HG03139 (cell line): ENCODE measurements around the gene POU2F1.
"Not testable (repeated sequence)": the region's sequence is repeated elsewhere in the genome, so short reads cannot be mapped to it uniquely, and the experiment has no call there.

Source experiments
- ATAC-seq: cut with Tn5 transposase; IDR thresholded peaks from one replicate; pipeline ENCODE4 v1.9.1; 2021; ENCODE audit not compliant: unreplicated experiment

POU2F1 gene

GRCh38 chr1:167305706-167306277 lies 85.1 kb downstream of the POU2F1 start:
- no peak for ATAC-seq

GRCh38 chr1:167310732-167311131 lies 90.0 kb downstream of the POU2F1 start:
- ATAC-seq = no peak

GRCh38 chr1:167312871-167313270 lies 92.2 kb downstream of the POU2F1 start:
- no peak for ATAC-seq

GRCh38 chr1:167314671-167315070 lies 94.0 kb downstream of the POU2F1 start:
- ATAC-seq = no peak

GRCh38 chr1:167317463-167317862 lies 96.8 kb downstream of the POU2F1 start:
- no peak for ATAC-seq

GRCh38 chr1:167319206-167319605 lies 98.5 kb downstream of the POU2F1 start:
- not testable (repeated sequence) for ATAC-seq

- ATAC-seq = no peak
These were observed 101.8 kb downstream of the POU2F1 start for GRCh38 chr1:167322483-167322882.

- no peak for ATAC-seq
These were observed 104.5 kb downstream of the POU2F1 start for GRCh38 chr1:167325151-167325550.

GRCh38 chr1:167328306-167328815 lies 107.7 kb downstream of the POU2F1 start:
- ATAC-seq = peak; percentile 11

GRCh38 chr1:167328816-167329483 lies 108.3 kb downstream of the POU2F1 start:
- ATAC-seq = peak; percentile 70

GRCh38 chr1:167330601-167331293 lies 110.1 kb downstream of the POU2F1 start:
- ATAC-seq = no peak

- no peak for ATAC-seq
These were observed 111.0 kb downstream of the POU2F1 start for GRCh38 chr1:167331650-167332049.

GRCh38 chr1:167332503-167332902 lies 111.8 kb downstream of the POU2F1 start:
- no peak for ATAC-seq

- ATAC-seq = no peak
These were observed 112.4 kb downstream of the POU2F1 start for GRCh38 chr1:167333124-167333523.

- no peak for ATAC-seq
These were observed 113.0 kb downstream of the POU2F1 start for GRCh38 chr1:167333703-167334102.

GRCh38 chr1:167339405-167339804 lies 118.7 kb downstream of the POU2F1 start:
- no peak for ATAC-seq

GRCh38 chr1:167342846-167343245 lies 122.2 kb downstream of the POU2F1 start:
- no peak for ATAC-seq

GRCh38 chr1:167344112-167344511 lies 123.4 kb downstream of the POU2F1 start:
- no peak for ATAC-seq

GRCh38 chr1:167344615-167345385 lies 124.1 kb downstream of the POU2F1 start:
- no peak for ATAC-seq

GRCh38 chr1:167345386-167345733 lies 124.7 kb downstream of the POU2F1 start:
- no peak for ATAC-seq

GRCh38 chr1:167357305-167357704 lies 136.6 kb downstream of the POU2F1 start:
- no peak for ATAC-seq
